ENCODE results near the gene CELF2.

The CELF2 gene

DNA sequence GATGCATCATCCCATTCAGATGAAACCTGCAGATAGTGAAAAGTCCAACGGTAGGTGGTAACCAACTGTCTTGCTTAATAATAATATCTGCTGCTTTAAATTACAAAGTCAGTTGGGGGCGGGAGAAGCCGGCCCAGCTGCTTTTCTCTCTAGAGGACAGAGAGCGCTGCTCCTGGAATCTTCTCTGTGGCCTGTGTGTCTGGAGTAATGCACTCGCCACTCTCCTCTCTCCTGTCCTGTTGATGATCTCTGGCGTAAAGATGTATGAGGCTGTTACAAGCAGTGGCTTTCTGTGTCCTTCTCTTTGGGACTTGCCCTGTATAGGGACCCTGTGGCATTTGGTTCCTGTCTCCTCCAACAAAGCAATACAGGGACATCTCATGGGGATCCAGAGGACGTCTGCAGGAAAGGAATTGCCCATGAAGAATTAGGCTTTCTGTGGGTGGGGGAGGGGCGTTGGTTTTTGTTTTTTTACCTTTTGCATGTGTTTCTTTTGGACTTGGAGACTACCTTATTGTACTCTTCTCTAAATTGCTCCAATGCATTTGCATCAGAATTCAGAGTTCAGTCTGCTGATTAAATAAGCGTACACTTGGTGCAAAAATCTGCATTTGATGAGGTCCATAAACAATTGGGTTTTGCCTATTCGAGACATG, 231.6 kb downstream of the CELF2 start:
- no peak for ATAC-seq
- TF ChIP-seq BACH2 (CRISPR knock-in tag; IDR thresholded peaks at IDR 0.05; ENCODE audit: borderline replicate concordance) = no peak
- no peak for TF ChIP-seq ZFP3 (CRISPR knock-in tag; IDR thresholded peaks at IDR 0.05)
- no peak for TF ChIP-seq PPARA (CRISPR knock-in tag; IDR thresholded peaks at IDR 0.05; ENCODE audit: borderline replicate concordance)
- no peak for TF ChIP-seq ARNTL (CRISPR knock-in tag; IDR thresholded peaks at IDR 0.05; ENCODE audit: borderline replicate concordance, low read depth)
- TF ChIP-seq TOX (CRISPR knock-in tag; IDR thresholded peaks at IDR 0.05; ENCODE audit: borderline replicate concordance) = no peak

DNA sequence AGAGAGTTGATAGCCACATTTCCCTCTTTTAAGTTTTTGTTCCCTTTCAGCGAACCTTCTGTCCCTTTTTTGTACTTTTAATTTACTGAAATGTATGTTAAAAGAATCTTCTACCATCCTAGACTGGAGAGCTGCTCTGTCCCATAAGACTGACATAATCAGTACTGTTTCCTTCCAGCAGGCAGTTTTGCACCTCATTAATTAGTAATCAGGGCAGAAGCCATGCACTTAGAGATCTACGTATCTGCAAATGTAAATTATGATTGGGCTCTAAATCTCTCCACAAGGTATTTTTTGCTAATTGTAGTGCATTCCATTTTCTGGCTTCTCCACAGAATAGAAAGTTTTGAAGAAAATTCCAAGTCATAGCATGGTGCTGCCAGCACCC, 232.1 kb downstream of the CELF2 start:
- no peak for ATAC-seq
- TF ChIP-seq RARB (CRISPR knock-in tag; IDR thresholded peaks at IDR 0.05) (no peak), SNAI2 (CRISPR knock-in tag; IDR thresholded peaks at IDR 0.05) (no peak)

DNA sequence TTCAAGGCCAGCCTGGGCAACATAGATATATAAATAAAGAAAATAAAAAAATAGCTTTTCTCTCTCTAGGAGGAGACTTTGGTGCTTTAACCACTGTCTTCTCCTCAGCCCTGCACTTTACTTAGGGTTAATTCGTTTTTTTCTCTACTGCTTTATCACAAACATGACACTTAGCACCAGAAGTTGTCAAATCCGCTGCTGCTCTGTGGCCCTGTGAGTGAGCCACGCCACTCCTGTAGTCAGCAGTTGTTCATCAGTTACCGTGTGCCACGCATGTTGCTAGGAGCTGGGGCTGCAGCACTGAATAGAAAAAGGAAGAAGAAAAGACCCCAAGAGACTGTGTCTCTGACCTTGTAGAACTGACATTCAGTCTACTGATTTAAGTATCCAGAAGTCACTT, 232.6 kb downstream of the CELF2 start:
- TF ChIP-seq OSR1 (CRISPR knock-in tag; IDR thresholded peaks at IDR 0.05) (no peak), ZNF8 (CRISPR knock-in tag; IDR thresholded peaks at IDR 0.05) (no peak), RARB (CRISPR knock-in tag; IDR thresholded peaks at IDR 0.05) (no peak), TOX (CRISPR knock-in tag; IDR thresholded peaks at IDR 0.05; ENCODE audit: borderline replicate concordance) (no peak), ESRRG (CRISPR knock-in tag; IDR thresholded peaks at IDR 0.05) (no peak), ZFP3 (CRISPR knock-in tag; IDR thresholded peaks at IDR 0.05) (no peak), ARNTL (CRISPR knock-in tag; IDR thresholded peaks at IDR 0.05; ENCODE audit: borderline replicate concordance, low read depth) (no peak), ZC3H10 (CRISPR knock-in tag; IDR thresholded peaks at IDR 0.05) (no peak), ISL1 (CRISPR knock-in tag; IDR thresholded peaks at IDR 0.05) (no peak), CSDC2 (CRISPR knock-in tag; IDR thresholded peaks at IDR 0.05) (no peak), PPARA (CRISPR knock-in tag; IDR thresholded peaks at IDR 0.05; ENCODE audit: borderline replicate concordance) (no peak)
- TF ChIP-seq, protein P1, sequence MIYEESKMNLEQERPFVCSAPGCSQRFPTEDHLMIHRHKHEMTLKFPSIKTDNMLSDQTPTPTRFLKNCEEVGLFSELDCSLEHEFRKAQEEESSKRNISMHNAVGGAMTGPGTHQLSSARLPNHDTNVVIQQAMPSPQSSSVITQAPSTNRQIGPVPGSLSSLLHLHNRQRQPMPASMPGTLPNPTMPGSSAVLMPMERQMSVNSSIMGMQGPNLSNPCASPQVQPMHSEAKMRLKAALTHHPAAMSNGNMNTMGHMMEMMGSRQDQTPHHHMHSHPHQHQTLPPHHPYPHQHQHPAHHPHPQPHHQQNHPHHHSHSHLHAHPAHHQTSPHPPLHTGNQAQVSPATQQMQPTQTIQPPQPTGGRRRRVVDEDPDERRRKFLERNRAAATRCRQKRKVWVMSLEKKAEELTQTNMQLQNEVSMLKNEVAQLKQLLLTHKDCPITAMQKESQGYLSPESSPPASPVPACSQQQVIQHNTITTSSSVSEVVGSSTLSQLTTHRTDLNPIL (CRISPR knock-in tag; IDR thresholded peaks at IDR 0.05; ENCODE audit: low read depth) = no peak
- no peak for ATAC-seq

GRCh38 chr10:11252887-11253286, 235.2 kb downstream of the CELF2 start:
- TF ChIP-seq TCF4 (CRISPR knock-in tag; IDR thresholded peaks at IDR 0.05; ENCODE audit: borderline replicate concordance) = no peak
- no peak for TF ChIP-seq PPARA (CRISPR knock-in tag; IDR thresholded peaks at IDR 0.05; ENCODE audit: borderline replicate concordance)
- no peak for TF ChIP-seq ESRRG (CRISPR knock-in tag; IDR thresholded peaks at IDR 0.05)
- no peak for TF ChIP-seq RARB (CRISPR knock-in tag; IDR thresholded peaks at IDR 0.05)
- no peak for ATAC-seq

GRCh38 chr10:11253385-11254002, 235.8 kb downstream of the CELF2 start:
- no peak for TF ChIP-seq CSDC2 (CRISPR knock-in tag; IDR thresholded peaks at IDR 0.05)
- no peak for TF ChIP-seq TCF4 (CRISPR knock-in tag; IDR thresholded peaks at IDR 0.05; ENCODE audit: borderline replicate concordance)
- no peak for TF ChIP-seq ZNF8 (CRISPR knock-in tag; IDR thresholded peaks at IDR 0.05)
- TF ChIP-seq CSRNP3 (CRISPR knock-in tag; IDR thresholded peaks at IDR 0.05) = no peak
- TF ChIP-seq TOX (CRISPR knock-in tag; IDR thresholded peaks at IDR 0.05; ENCODE audit: borderline replicate concordance) = no peak
- TF ChIP-seq PPARA (CRISPR knock-in tag; IDR thresholded peaks at IDR 0.05; ENCODE audit: borderline replicate concordance) = no peak
- TF ChIP-seq RARB (CRISPR knock-in tag; IDR thresholded peaks at IDR 0.05) = no peak
- no peak for TF ChIP-seq BACH2 (CRISPR knock-in tag; IDR thresholded peaks at IDR 0.05; ENCODE audit: borderline replicate concordance)
- ATAC-seq = no peak

DNA sequence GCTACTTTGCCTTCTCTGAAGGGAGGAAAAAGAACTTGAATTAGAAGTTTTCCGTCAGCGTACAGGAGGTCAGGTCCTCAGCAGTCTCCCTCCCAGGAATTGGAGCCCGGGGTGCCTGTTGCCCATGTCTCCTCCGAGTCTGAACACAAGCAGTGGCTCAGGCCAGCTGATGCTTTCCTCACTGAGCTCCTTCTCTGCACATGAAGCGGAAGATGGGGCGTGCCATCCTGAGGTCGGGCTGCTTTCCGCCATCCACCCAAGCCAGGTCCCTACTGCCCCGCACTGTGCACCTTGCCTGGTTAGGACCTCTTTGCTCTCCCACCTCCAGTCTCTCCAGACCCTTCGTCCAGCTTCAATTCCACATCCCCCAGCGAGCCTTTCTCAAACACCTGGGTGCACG, 237.5 kb downstream of the CELF2 start:
- ATAC-seq = no peak
- TF ChIP-seq ESRRG (CRISPR knock-in tag; IDR thresholded peaks at IDR 0.05) (no peak), ARNTL (CRISPR knock-in tag; IDR thresholded peaks at IDR 0.05; ENCODE audit: borderline replicate concordance, low read depth) (no peak), OSR1 (CRISPR knock-in tag; IDR thresholded peaks at IDR 0.05) (no peak), CSDC2 (CRISPR knock-in tag; IDR thresholded peaks at IDR 0.05) (no peak), ZFP3 (CRISPR knock-in tag; IDR thresholded peaks at IDR 0.05) (no peak), BACH2 (CRISPR knock-in tag; IDR thresholded peaks at IDR 0.05; ENCODE audit: borderline replicate concordance) (no peak), SNAI2 (CRISPR knock-in tag; IDR thresholded peaks at IDR 0.05) (no peak), TCF4 (CRISPR knock-in tag; IDR thresholded peaks at IDR 0.05; ENCODE audit: borderline replicate concordance) (no peak), TOX (CRISPR knock-in tag; IDR thresholded peaks at IDR 0.05; ENCODE audit: borderline replicate concordance) (no peak), PPARA (CRISPR knock-in tag; IDR thresholded peaks at IDR 0.05; ENCODE audit: borderline replicate concordance) (no peak), ZNF70 (CRISPR knock-in tag; IDR thresholded peaks at IDR 0.05) (no peak), PATZ1 (CRISPR knock-in tag; IDR thresholded peaks at IDR 0.05; ENCODE audit: borderline replicate concordance) (no peak)
- TF ChIP-seq, protein P2, sequence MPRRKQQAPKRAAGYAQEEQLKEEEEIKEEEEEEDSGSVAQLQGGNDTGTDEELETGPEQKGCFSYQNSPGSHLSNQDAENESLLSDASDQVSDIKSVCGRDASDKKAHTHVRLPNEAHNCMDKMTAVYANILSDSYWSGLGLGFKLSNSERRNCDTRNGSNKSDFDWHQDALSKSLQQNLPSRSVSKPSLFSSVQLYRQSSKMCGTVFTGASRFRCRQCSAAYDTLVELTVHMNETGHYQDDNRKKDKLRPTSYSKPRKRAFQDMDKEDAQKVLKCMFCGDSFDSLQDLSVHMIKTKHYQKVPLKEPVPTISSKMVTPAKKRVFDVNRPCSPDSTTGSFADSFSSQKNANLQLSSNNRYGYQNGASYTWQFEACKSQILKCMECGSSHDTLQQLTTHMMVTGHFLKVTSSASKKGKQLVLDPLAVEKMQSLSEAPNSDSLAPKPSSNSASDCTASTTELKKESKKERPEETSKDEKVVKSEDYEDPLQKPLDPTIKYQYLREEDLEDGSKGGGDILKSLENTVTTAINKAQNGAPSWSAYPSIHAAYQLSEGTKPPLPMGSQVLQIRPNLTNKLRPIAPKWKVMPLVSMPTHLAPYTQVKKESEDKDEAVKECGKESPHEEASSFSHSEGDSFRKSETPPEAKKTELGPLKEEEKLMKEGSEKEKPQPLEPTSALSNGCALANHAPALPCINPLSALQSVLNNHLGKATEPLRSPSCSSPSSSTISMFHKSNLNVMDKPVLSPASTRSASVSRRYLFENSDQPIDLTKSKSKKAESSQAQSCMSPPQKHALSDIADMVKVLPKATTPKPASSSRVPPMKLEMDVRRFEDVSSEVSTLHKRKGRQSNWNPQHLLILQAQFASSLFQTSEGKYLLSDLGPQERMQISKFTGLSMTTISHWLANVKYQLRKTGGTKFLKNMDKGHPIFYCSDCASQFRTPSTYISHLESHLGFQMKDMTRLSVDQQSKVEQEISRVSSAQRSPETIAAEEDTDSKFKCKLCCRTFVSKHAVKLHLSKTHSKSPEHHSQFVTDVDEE (CRISPR knock-in tag; IDR thresholded peaks at IDR 0.05) = no peak
- TF ChIP-seq, protein P3, sequence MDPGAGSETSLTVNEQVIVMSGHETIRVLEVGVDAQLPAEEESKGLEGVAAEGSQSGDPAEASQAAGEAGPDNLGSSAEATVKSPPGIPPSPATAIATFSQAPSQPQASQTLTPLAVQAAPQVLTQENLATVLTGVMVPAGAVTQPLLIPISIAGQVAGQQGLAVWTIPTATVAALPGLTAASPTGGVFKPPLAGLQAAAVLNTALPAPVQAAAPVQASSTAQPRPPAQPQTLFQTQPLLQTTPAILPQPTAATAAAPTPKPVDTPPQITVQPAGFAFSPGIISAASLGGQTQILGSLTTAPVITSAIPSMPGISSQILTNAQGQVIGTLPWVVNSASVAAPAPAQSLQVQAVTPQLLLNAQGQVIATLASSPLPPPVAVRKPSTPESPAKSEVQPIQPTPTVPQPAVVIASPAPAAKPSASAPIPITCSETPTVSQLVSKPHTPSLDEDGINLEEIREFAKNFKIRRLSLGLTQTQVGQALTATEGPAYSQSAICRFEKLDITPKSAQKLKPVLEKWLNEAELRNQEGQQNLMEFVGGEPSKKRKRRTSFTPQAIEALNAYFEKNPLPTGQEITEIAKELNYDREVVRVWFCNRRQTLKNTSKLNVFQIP (CRISPR knock-in tag; IDR thresholded peaks at IDR 0.05; ENCODE audit: borderline replicate concordance, low read depth) = no peak

Measured in SK-N-SH treated with all-trans-retinoic acid at 6 μM for 48 hours (cell line).